WTC11 (cell line): Measurements from ENCODE around the gene LMF1. TPM values are rescaled to one million over a fixed set of nuclear protein-coding genes. Genes with fewer than 3 reads are reported as not detected.

Source experiments
- ATAC-seq: fragments of 200-7000 bp; cut with Tn5 transposase; 2 replicates; pipeline ENCODE4 v1.10.0; 2021; ENCODE audit warnings: mild to moderate bottlenecking, moderate library complexity
- CTCF ChIA-PET: fragments of 300-600 bp; sonication (Branson Sonifier 250); formaldehyde crosslinking; loops from one replicate; lab custom pipeline; 2021; ENCODE audit warnings: antibody characterized with exemption; lab: Charles Lee
- POLR2A ChIA-PET: fragments of 350-600 bp; sonication (Branson Sonifier 250); formaldehyde crosslinking; loops from one replicate; lab custom pipeline; 2021; ENCODE audit warnings: antibody characterized with exemption; lab: Charles Lee
- DNase-seq: peaks from one replicate; pipeline ENCODE4 v3.0.0; 2021; ENCODE audit warnings: low spot score
- H3K27ac Mint-ChIP-seq: 2 replicates; pipeline ENCODE4 v1.8.0; 2021; ENCODE audit warnings: mixed read lengths
- H3K27me3 Mint-ChIP-seq: 2 replicates; pipeline ENCODE4 v1.8.0; 2021; ENCODE audit warnings: low read depth, mild to moderate bottlenecking, moderate library complexity, mixed read lengths
- H3K36me3 Mint-ChIP-seq: 2 replicates; pipeline ENCODE4 v1.8.0; 2021; ENCODE audit warnings: mixed read lengths
- H3K4me1 Mint-ChIP-seq: 2 replicates; pipeline ENCODE4 v1.8.0; 2022; ENCODE audit warnings: mixed read lengths
- H3K4me3 Mint-ChIP-seq: 2 replicates; pipeline ENCODE4 v1.8.0; 2021; ENCODE audit warnings: mild to moderate bottlenecking, moderate library complexity, mixed read lengths
- H3K9me3 Mint-ChIP-seq: 2 replicates; pipeline ENCODE4 v1.8.0; 2021; ENCODE audit warnings: mixed read lengths
- AFF4 ChIP-seq: sonication (generic); formaldehyde crosslinking; IDR thresholded peaks from 2 replicates; pipeline ENCODE4 v1.8.1; 2023; ENCODE audit warnings: mild to moderate bottlenecking, missing genetic modification reagents, borderline replicate concordance
- CBFB ChIP-seq: sonication (generic); formaldehyde crosslinking; IDR thresholded peaks from 2 replicates; pipeline ENCODE4 v1.8.1; 2022; ENCODE audit warnings: mild to moderate bottlenecking, low read depth, missing genetic modification reagents
- ERG ChIP-seq: fragments of 250-450 bp; sonication (Bioruptor Pico); IDR thresholded peaks from 2 replicates; pipeline ENCODE4 v1.8.0; 2021; ENCODE audit warnings: mild to moderate bottlenecking
- FOXP4 ChIP-seq: sonication (generic); formaldehyde crosslinking; IDR thresholded peaks from 2 replicates; pipeline ENCODE4 v1.8.0; 2022; ENCODE audit warnings: mild to moderate bottlenecking, missing genetic modification reagents
- GABPB1 ChIP-seq: sonication (generic); formaldehyde crosslinking; IDR thresholded peaks from 2 replicates; pipeline ENCODE4 v1.8.1; 2023; ENCODE audit warnings: mild to moderate bottlenecking, missing genetic modification reagents
- IRF2 ChIP-seq: sonication (generic); formaldehyde crosslinking; IDR thresholded peaks from 2 replicates; pipeline ENCODE4 v1.8.0; 2022; ENCODE audit warnings: low read depth, missing genetic modification reagents, borderline replicate concordance
- JAZF1 ChIP-seq: fragments of 250-450 bp; sonication (Bioruptor Pico); IDR thresholded peaks from 2 replicates; pipeline ENCODE4 v1.9.0; 2021; ENCODE audit warnings: moderate library complexity, mild to moderate bottlenecking, inconsistent platforms
- MYBL2 ChIP-seq: sonication (generic); formaldehyde crosslinking; IDR thresholded peaks from 2 replicates; pipeline ENCODE4 v1.8.1; 2023; ENCODE audit warnings: mild to moderate bottlenecking, moderate library complexity, missing genetic modification reagents
- NR3C1 ChIP-seq: sonication (generic); formaldehyde crosslinking; conservative IDR thresholded peaks from 2 replicates; pipeline ENCODE4 v1.8.1; 2023; ENCODE audit warnings: low read depth, mild to moderate bottlenecking, missing genetic modification reagents
- PREB ChIP-seq: sonication (generic); formaldehyde crosslinking; IDR thresholded peaks from 2 replicates; pipeline ENCODE4 v1.8.1; 2022; ENCODE audit warnings: mild to moderate bottlenecking, missing genetic modification reagents, moderate library complexity, borderline replicate concordance
- SMAD4 ChIP-seq: sonication (generic); formaldehyde crosslinking; IDR thresholded peaks from 2 replicates; pipeline ENCODE4 v1.8.0; 2022; ENCODE audit warnings: mild to moderate bottlenecking, missing genetic modification reagents
- TEAD1 ChIP-seq: sonication (generic); formaldehyde crosslinking; IDR thresholded peaks from 2 replicates; pipeline ENCODE4 v1.8.0; 2022; ENCODE audit warnings: mild to moderate bottlenecking, missing genetic modification reagents
- ZBTB43 ChIP-seq: sonication (generic); formaldehyde crosslinking; IDR thresholded peaks from 2 replicates; pipeline ENCODE4 v1.8.1; 2023; ENCODE audit warnings: mild to moderate bottlenecking, missing genetic modification reagents
- ZNF281 ChIP-seq: sonication (generic); formaldehyde crosslinking; IDR thresholded peaks from 2 replicates; pipeline ENCODE4 v1.8.0; 2023; ENCODE audit warnings: mild to moderate bottlenecking, missing genetic modification reagents
- ZNF416 ChIP-seq: fragments of 250-450 bp; sonication (Bioruptor Pico); IDR thresholded peaks from 2 replicates; pipeline ENCODE4 v1.9.0; 2021; ENCODE audit warnings: mild to moderate bottlenecking, inconsistent platforms
- ZNF425 ChIP-seq: fragments of 250-450 bp; sonication (Bioruptor Pico); conservative IDR thresholded peaks from 2 replicates; pipeline ENCODE4 v1.9.0; 2021; ENCODE audit warnings: mild to moderate bottlenecking
- total RNA-seq: library from RNA; stranded (reverse); gene quantifications from 3 replicates; pipeline ENCODE4 v1.2.3, GENCODE V29; 2021

LMF1 gene
- total RNA-seq, 1 experiment from 2014 or later = 10.5 TPM

GRCh38 chr16:866252-866896 lies 104.4 kb downstream of the LMF1 start:
- POLR2A ChIA-PET = no interaction called here
- DNase-seq = no peak
- H3K9me3 Mint-ChIP-seq = peaks cover 6% of the 10 kb centered on the region
- TF ChIP-seq SMAD4 (no peak), ZBTB43 (CRISPR knock-in tag) (no peak), ZNF425 (CRISPR knock-in tag) (no peak), FOXP4 (no peak), PREB (no peak), CBFB (CRISPR knock-in tag) (no peak), JAZF1 (CRISPR knock-in tag) (no peak), ZNF281 (CRISPR knock-in tag) (no peak), NR3C1 (CRISPR knock-in tag) (no peak), IRF2 (CRISPR knock-in tag) (no peak), MYBL2 (no peak), AFF4 (CRISPR knock-in tag) (no peak), ZNF416 (CRISPR knock-in tag) (no peak), GABPB1 (CRISPR knock-in tag) (no peak), TEAD1 (CRISPR knock-in tag) (no peak), ERG (CRISPR knock-in tag) (no peak)
- no peak overlapping the region for H3K4me3 Mint-ChIP-seq
- no peaks in the 10 kb centered on the region for H3K36me3 Mint-ChIP-seq
- peaks cover 5% of the 10 kb centered on the region; the same call in 1 of the 2 replicates for H3K27me3 Mint-ChIP-seq
- CTCF ChIA-PET = interaction anchor here (1.9 kb wide), 1 partner anchor 12 kb away, joined by 5 read pairs; no protein-coding TSS in a partner anchor
- H3K27ac Mint-ChIP-seq = no peak overlapping the region
- no peaks in the 10 kb centered on the region for H3K4me1 Mint-ChIP-seq
- no peak for ATAC-seq
